ENCODE results near the gene PIP4K2A.

PIP4K2A gene

DNA sequence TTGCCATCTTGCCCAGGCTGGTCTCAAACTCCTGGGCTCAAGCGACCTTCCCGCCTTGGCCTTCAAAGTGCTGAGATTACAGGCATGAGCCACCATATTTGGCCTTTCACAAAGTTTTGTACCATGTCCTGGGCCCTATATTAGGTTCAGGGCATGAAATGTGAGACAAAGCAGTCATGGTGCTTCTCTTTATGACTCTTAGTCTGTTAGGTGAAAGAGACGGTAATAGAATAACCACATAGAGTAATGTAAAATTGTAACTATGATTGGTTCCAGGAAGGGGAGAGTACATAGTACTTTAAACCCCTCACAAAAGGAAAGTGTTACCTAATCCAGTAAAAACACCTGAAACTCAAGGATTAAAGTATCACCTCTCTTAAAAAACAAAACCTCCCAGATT lies 224.4 kb downstream of the PIP4K2A start:
- ATAC-seq, result no peak
- TF ChIP-seq ISL1 (CRISPR knock-in tag; IDR thresholded peaks at IDR 0.05) (no peak), PPARA (CRISPR knock-in tag; IDR thresholded peaks at IDR 0.05; ENCODE audit: borderline replicate concordance) (no peak), ZFP3 (CRISPR knock-in tag; IDR thresholded peaks at IDR 0.05) (no peak), SNAI2 (CRISPR knock-in tag; IDR thresholded peaks at IDR 0.05) (no peak), GLIS3 (CRISPR knock-in tag; IDR thresholded peaks at IDR 0.05) (no peak), ZFP30 (CRISPR knock-in tag; IDR thresholded peaks at IDR 0.05) (no peak), ESRRG (CRISPR knock-in tag; IDR thresholded peaks at IDR 0.05) (no peak), ARNTL (CRISPR knock-in tag; IDR thresholded peaks at IDR 0.05; ENCODE audit: borderline replicate concordance, low read depth) (no peak), ZC3H10 (CRISPR knock-in tag; IDR thresholded peaks at IDR 0.05) (no peak)
- TF ChIP-seq, protein P1, sequence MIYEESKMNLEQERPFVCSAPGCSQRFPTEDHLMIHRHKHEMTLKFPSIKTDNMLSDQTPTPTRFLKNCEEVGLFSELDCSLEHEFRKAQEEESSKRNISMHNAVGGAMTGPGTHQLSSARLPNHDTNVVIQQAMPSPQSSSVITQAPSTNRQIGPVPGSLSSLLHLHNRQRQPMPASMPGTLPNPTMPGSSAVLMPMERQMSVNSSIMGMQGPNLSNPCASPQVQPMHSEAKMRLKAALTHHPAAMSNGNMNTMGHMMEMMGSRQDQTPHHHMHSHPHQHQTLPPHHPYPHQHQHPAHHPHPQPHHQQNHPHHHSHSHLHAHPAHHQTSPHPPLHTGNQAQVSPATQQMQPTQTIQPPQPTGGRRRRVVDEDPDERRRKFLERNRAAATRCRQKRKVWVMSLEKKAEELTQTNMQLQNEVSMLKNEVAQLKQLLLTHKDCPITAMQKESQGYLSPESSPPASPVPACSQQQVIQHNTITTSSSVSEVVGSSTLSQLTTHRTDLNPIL (CRISPR knock-in tag; IDR thresholded peaks at IDR 0.05; ENCODE audit: low read depth), result no peak
- TF ChIP-seq, protein P2, sequence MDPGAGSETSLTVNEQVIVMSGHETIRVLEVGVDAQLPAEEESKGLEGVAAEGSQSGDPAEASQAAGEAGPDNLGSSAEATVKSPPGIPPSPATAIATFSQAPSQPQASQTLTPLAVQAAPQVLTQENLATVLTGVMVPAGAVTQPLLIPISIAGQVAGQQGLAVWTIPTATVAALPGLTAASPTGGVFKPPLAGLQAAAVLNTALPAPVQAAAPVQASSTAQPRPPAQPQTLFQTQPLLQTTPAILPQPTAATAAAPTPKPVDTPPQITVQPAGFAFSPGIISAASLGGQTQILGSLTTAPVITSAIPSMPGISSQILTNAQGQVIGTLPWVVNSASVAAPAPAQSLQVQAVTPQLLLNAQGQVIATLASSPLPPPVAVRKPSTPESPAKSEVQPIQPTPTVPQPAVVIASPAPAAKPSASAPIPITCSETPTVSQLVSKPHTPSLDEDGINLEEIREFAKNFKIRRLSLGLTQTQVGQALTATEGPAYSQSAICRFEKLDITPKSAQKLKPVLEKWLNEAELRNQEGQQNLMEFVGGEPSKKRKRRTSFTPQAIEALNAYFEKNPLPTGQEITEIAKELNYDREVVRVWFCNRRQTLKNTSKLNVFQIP (CRISPR knock-in tag; IDR thresholded peaks at IDR 0.05; ENCODE audit: borderline replicate concordance, low read depth), result no peak

DNA sequence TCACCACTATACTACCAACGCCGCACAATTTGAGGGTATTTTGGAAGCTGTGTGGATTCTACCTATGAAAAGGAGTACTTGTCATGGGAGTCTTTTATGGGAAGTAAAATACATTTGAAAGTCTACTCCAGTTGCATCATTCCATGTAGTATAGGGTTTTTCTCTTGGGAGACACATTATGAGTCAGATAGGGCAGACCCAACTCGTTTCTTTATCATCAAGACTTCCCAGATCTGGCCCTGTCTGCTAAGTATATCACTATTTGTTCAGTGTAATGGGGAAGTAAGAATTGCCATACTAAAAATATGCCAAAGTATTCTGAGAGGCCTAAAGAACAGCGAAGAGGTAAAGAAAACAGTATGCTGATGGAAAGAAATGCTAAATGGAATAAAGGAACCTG lies 224.9 kb downstream of the PIP4K2A start:
- TF ChIP-seq GLIS3 (CRISPR knock-in tag; IDR thresholded peaks at IDR 0.05), result no peak
- TF ChIP-seq ZNF70 (CRISPR knock-in tag; IDR thresholded peaks at IDR 0.05), result no peak
- no peak for ATAC-seq

DNA sequence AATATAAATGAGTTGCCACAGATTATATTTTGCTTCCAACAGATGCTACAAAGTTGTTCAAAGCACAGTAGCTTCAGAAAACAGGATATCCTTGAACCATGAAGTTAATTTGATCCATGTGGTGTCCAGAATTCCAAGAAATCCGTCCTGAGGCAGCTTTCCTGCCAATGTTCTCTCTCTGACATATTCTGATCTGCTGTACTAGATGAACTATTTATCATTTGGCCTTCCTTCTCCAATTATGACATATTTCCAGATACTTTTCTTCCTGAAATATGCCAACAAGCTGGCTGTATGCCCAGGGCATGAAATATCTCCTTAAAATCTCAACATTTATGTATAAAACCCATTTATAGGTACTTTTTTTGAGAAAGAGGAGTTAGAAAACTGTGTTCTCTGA lies 227.9 kb downstream of the PIP4K2A start:
- ATAC-seq, result peak; percentile 85
- TF ChIP-seq ZFP30 (CRISPR knock-in tag; IDR thresholded peaks at IDR 0.05) (peak; percentile 18; the same call in 1 of the 2 replicates), ISL1 (CRISPR knock-in tag; IDR thresholded peaks at IDR 0.05) (peak; percentile 54), RARB (CRISPR knock-in tag; IDR thresholded peaks at IDR 0.05) (no peak), TCF4 (CRISPR knock-in tag; IDR thresholded peaks at IDR 0.05; ENCODE audit: borderline replicate concordance) (no peak), BACH2 (CRISPR knock-in tag; IDR thresholded peaks at IDR 0.05; ENCODE audit: borderline replicate concordance) (no peak), ZC3H10 (CRISPR knock-in tag; IDR thresholded peaks at IDR 0.05) (0 out of 2 replicates have a peak, but pooled peaks have one; percentile 27)

Measured in SK-N-SH treated with all-trans-retinoic acid at 6 μM for 48 hours (cell line).